Kidney (tissue), 14 donors: ENCODE measurements around the gene SLC22A1. TPM values are rescaled to one million over a fixed set of nuclear protein-coding genes. Genes with fewer than 3 reads are reported as not detected.

Experiments
- DNase-seq, 5 donors: peaks; one replicate each; pipeline ENCODE4 v3.0.0-alpha.2; 2013 to 2020
- FAIRE-seq: peaks from 2 replicates; lab custom pipeline; 2012; peaks lifted over from hg19 to GRCh38; lab: Jason Lieb, UNC
- H3K27ac ChIP-seq, 2 donors: one replicate each; pipeline ENCODE4 v1.7.0; 2013; ENCODE audit warnings: low read depth in 2 of 2, low read length in 2 of 2, inconsistent platforms in 1 of 2
- H3K27me3 ChIP-seq: one replicate; pipeline ENCODE4 v1.7.1; 2013; ENCODE audit warnings: low read length, inconsistent platforms; ENCODE audit not compliant: control insufficient read depth, insufficient read depth
- H3K36me3 ChIP-seq, 3 donors: one replicate each; pipeline versions ENCODE4 v1.7.0 to v1.7.1; 2013; ENCODE audit warnings: low read length in 3 of 3, control low read depth in 1 of 3, inconsistent platforms in 1 of 3; ENCODE audit not compliant: insufficient read depth in 3 of 3, control insufficient read depth in 2 of 3
- H3K4me1 ChIP-seq, 3 donors: one replicate each; pipeline versions ENCODE4 v1.7.0 to v1.7.1; 2013; ENCODE audit warnings: low read length in 3 of 3, inconsistent platforms in 1 of 3, low read depth in 1 of 3; ENCODE audit not compliant: control insufficient read depth in 2 of 3, insufficient read depth in 2 of 3
- H3K4me3 ChIP-seq, 3 donors: one replicate each; pipeline versions ENCODE4 v1.7.0 to v1.8.1; 2013; ENCODE audit warnings: low read length in 3 of 3, control low read depth in 1 of 3, inconsistent platforms in 1 of 3
- H3K9ac ChIP-seq, 3 donors: one replicate each; pipeline versions ENCODE4 v1.7.0 to v1.7.1; 2013; ENCODE audit warnings: low read length in 3 of 3, control low read depth in 1 of 3, inconsistent platforms in 1 of 3
- H3K9me3 ChIP-seq, 3 donors: one replicate each; pipeline versions ENCODE4 v1.7.0 to v1.7.1; 2013; ENCODE audit warnings: low read length in 3 of 3, control low read depth in 1 of 3, inconsistent platforms in 1 of 3; ENCODE audit not compliant: control insufficient read depth in 2 of 3, insufficient read depth in 1 of 3
- CTCF ChIP-seq: IDR thresholded peaks from 3 replicates; pipeline ENCODE4 v1.5.1; 2012; ENCODE audit warnings: mild to moderate bottlenecking, moderate library complexity, borderline replicate concordance; ENCODE audit not compliant: insufficient read depth; ENCODE audit errors: extremely low read depth
- intact Hi-C: fragments of 100-400 bp; cut with DNase I; formaldehyde crosslinking; loops from one replicate; pipeline ENCODE4 v1.11.1; 2022
- polyA plus RNA-seq: library from polyadenylated mRNA; stranded (reverse); fragments of 350-450 nt; fragmentation: Illumina TruSeq; extraction: RNeasy Lipid Tissue Mini Kit (QIAGEN cat#74804); gene quantifications from one replicate; pipeline ENCODE4 v1.2.3, GENCODE V29; 2014; ENCODE audit warnings: low read depth, low replicate concordance; ENCODE audit not compliant: insufficient read depth
- total RNA-seq: library from RNA; stranded (reverse); fragmentation: NEBNext Ultra II Directional; extraction: Animal tissue kit (Norgen Biotek cat#: 25700); gene quantifications from one replicate; pipeline ENCODE4 v1.2.1, GENCODE V29; 2021
- donor health status: control.
- donor health status: control.
- donor health status: control.
- donor health status: control.
- donor health status: control.
- donor health status: DM: yes; HTN: yes; CAD: no.
- donor health status: Normal renal cell carcinoma (clear cell type).

The SLC22A1 gene
- total and polyA plus RNA-seq, 2 donors from 2014 or later: 1.4 to 2.3 TPM

- no peaks in the 10 kb centered on the region for H3K36me3 ChIP-seq
- H3K9me3 ChIP-seq: peaks cover 0 to 13% (median 0%) of the 10 kb centered on the region in 3 donors
- DNase-seq: no peak
- no peaks in the 10 kb centered on the region for H3K27me3 ChIP-seq
- intact Hi-C loops: no loop called here
- no peak overlapping the region for H3K4me3 ChIP-seq
- no peak overlapping the region for H3K9ac ChIP-seq
- H3K4me1 ChIP-seq: peaks cover 0 to 6% (median 0%) of the 10 kb centered on the region in 3 donors
- no peak for TF ChIP-seq CTCF
- H3K27ac ChIP-seq: no peak overlapping the region
- no peak for FAIRE-seq
These were observed 73.2 kb downstream of the SLC22A1 start for GRCh38 chr6:160194808-160195207.

GRCh38 chr6:160197662-160198061, 76.0 kb downstream of the SLC22A1 start:
- Histone ChIP-seq H3K4me1 (peaks cover 0 to 17% (median 9%) of the 10 kb centered on the region in 3 donors), H3K9me3 (peaks cover 0 to 13% (median 0%) of the 10 kb centered on the region in 3 donors), H3K4me3 (no peak overlapping the region), H3K27me3 (no peaks in the 10 kb centered on the region), H3K36me3 (no peaks in the 10 kb centered on the region), H3K27ac (peak overlapping the region in 1 of 2 donors; percentile 23), H3K9ac (no peak overlapping the region)
- DNase-seq: no peak
- FAIRE-seq: no peak
- intact Hi-C loops: no loop called here
- TF ChIP-seq CTCF: no peak

- Histone ChIP-seq H3K27me3 (no peaks in the 10 kb centered on the region), H3K9ac (no peak overlapping the region), H3K36me3 (no peaks in the 10 kb centered on the region), H3K4me1 (peaks cover 0 to 27% (median 11%) of the 10 kb centered on the region in 3 donors), H3K27ac (peak overlapping the region; percentile 47 to 63), H3K9me3 (peaks cover 0 to 6% (median 0%) of the 10 kb centered on the region in 3 donors), H3K4me3 (no peak overlapping the region)
- intact Hi-C loops: no loop called here
- TF ChIP-seq CTCF: no peak
- DNase-seq: peak in 2 of 5 donors; percentile 75 to 80
- FAIRE-seq: peak; percentile 85
These were observed 77.1 kb downstream of the SLC22A1 start for GRCh38 chr6:160198606-160199211.
